GM23248 (cell line): ENCODE data around the gene TET2. TPM values are rescaled to one million over a fixed set of nuclear protein-coding genes. Genes with fewer than 3 reads are reported as not detected.

Source experiments
- DNase-seq: peaks from one replicate; pipeline ENCODE4 v3.0.0-alpha.2; 2015
- H2AFZ ChIP-seq: fragments of 200-600 bp; sonication (generic); 2 replicates; pipeline ENCODE4 v1.6.1; 2016; ENCODE audit warnings: antibody characterized with exemption
- H3F3A ChIP-seq: fragments of 200-600 bp; sonication (generic); 2 replicates; pipeline ENCODE4 v1.6.1; 2016; ENCODE audit warnings: mild to moderate bottlenecking, antibody characterized with exemption, mixed run types; ENCODE audit not compliant: insufficient read depth
- H3K27ac ChIP-seq: fragments of 200-600 bp; sonication (generic); 2 replicates; pipeline ENCODE4 v1.5.1; 2016; ENCODE audit warnings: mild to moderate bottlenecking
- H3K27me3 ChIP-seq: fragments of 200-600 bp; sonication (generic); replicated peaks from 2 replicates; pipeline ENCODE4 v1.6.1; 2016; ENCODE audit warnings: mild to moderate bottlenecking; ENCODE audit not compliant: insufficient read depth
- H3K36me3 ChIP-seq: fragments of 200-600 bp; sonication (generic); 2 replicates; pipeline ENCODE4 v1.6.1; 2016; ENCODE audit warnings: low read depth, mild to moderate bottlenecking
- H3K4me1 ChIP-seq: fragments of 200-600 bp; sonication (generic); 2 replicates; pipeline ENCODE4 v1.6.1; 2016; ENCODE audit warnings: mild to moderate bottlenecking; ENCODE audit not compliant: insufficient read depth
- H3K4me2 ChIP-seq: fragments of 200-600 bp; sonication (generic); one replicate; pipeline ENCODE4 v1.6.1; 2016; ENCODE audit warnings: mild to moderate bottlenecking; ENCODE audit not compliant: unreplicated experiment
- H3K4me3 ChIP-seq: fragments of 200-600 bp; sonication (generic); 2 replicates; pipeline ENCODE4 v1.5.1; 2016; ENCODE audit warnings: mild to moderate bottlenecking
- H3K79me2 ChIP-seq: fragments of 200-600 bp; sonication (generic); 2 replicates; pipeline ENCODE4 v1.6.1; 2016; ENCODE audit warnings: mild to moderate bottlenecking; ENCODE audit not compliant: insufficient read depth
- H3K9ac ChIP-seq: fragments of 200-600 bp; sonication (generic); 2 replicates; pipeline ENCODE4 v1.6.1; 2016; ENCODE audit warnings: mild to moderate bottlenecking
- H3K9me2 ChIP-seq: fragments of 200-600 bp; sonication (generic); 2 replicates; pipeline ENCODE4 v1.6.1; 2016; ENCODE audit warnings: mixed run types, mild to moderate bottlenecking, moderate library complexity; ENCODE audit not compliant: insufficient read depth
- H3K9me3 ChIP-seq: fragments of 200-600 bp; sonication (generic); one replicate; pipeline ENCODE4 v1.6.1; 2017; ENCODE audit warnings: low read depth
- H4K20me1 ChIP-seq: fragments of 200-600 bp; sonication (generic); 2 replicates; pipeline ENCODE4 v1.6.0; 2016; ENCODE audit not compliant: insufficient read depth
- EZH2 ChIP-seq: fragments of 200-600 bp; sonication (generic); IDR thresholded peaks from 2 replicates; pipeline ENCODE4 v1.6.1; 2018; ENCODE audit warnings: antibody characterized with exemption, mild to moderate bottlenecking; ENCODE audit not compliant: insufficient read depth, poor library complexity, severe bottlenecking
- EZH2phosphoT487 ChIP-seq: fragments of 200-600 bp; sonication (generic); IDR thresholded peaks from 2 replicates; pipeline ENCODE4 v1.6.1; 2018; ENCODE audit warnings: antibody characterized with exemption, moderate library complexity, mild to moderate bottlenecking, low read depth; ENCODE audit not compliant: insufficient read depth
- WGBS, 2 experiments: methylation state at CpG; one replicate each; pipeline ENCODE4 v1.1.6; 2015 to 2017; ENCODE audit warnings: low lambda C conversion rate in 2 of 2, low coverage in 1 of 2; ENCODE audit errors: missing lambda C conversion rate in 2 of 2; 5-methylcytosine and 5-hydroxymethylcytosine counted together
- in situ Hi-C: fragments of 300-500 bp; cut with MboI; formaldehyde crosslinking; loops from 2 replicates; pipeline ENCODE4 v1.15.0; 2020
- polyA plus RNA-seq: library from polyadenylated mRNA; unstranded; fragments of >200 nt; fragmentation: Nextera tagmentation; extraction: Ambion mirVana; gene quantifications from 2 replicates; pipeline ENCODE4 v1.2.1, GENCODE V29; 2016
- total RNA-seq: library from RNA; depleted of rRNA; stranded (reverse); fragments of >200 nt; shearing (Covaris generic); gene quantifications from 2 replicates; pipeline ENCODE4 v1.2.3, GENCODE V29; 2014

TET2 gene
- total and polyA plus RNA-seq, 2 experiments from 2014 or later = 5.6 to 5.7 TPM

DNA sequence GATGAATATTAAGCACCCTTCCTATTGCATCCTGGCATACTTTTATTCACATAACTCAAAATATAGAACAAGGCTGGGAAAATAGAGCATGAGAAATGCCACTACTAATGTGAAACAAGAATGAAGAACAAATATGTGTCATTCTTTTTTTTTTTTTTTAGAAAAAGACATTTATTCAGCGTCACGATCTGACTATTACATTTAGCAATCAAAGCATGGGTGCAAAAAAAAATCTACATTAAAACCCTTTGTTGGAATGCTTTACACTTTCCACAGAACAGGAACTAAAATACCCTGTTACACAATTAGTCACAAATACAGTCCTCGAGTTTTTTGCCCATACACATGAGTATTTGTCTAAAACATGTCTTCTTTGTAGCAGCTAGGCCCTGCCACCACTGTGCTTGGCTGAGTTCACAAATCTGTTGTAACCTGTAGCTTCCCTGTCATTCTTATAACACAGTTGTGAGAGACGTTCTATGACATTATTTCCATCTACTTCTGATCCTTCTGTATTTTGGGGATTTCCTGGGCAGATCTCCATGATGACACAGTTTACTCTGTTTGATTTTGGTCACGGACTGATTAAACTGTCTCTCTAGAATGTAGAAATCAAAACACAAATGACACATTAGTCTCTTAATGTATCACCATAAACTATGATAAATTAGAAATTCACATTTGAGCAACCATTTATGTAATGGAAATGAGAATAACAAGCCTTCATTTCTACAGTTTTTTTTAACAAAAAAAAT lies 9.4 kb upstream of the TET2 start:
- no peak for DNase-seq
- Histone ChIP-seq H4K20me1 (no peaks in the 10 kb centered on the region), H3K4me3 (no peak overlapping the region), H3K4me2 (no peak overlapping the region), H3K9me3 (no peaks in the 10 kb centered on the region), H3K79me2 (no peaks in the 10 kb centered on the region), H3K9ac (no peak overlapping the region), H3K27me3 (no peaks in the 10 kb centered on the region), H3K36me3 (no peaks in the 10 kb centered on the region), H3K27ac (no peak overlapping the region), H3F3A (peaks cover 18% of the 10 kb centered on the region; the same call in 1 of the 2 replicates), H2AFZ (no peak overlapping the region), H3K4me1 (peaks cover 14% of the 10 kb centered on the region), H3K9me2 (no peaks in the 10 kb centered on the region)
- 61 to 72% methylated on average over 5 of the region's 5 CpGs for WGBS, 2 experiments
- in situ Hi-C loops = loop anchor here (10.0 kb wide), 1 partner anchor 328 kb away; no protein-coding TSS in a partner anchor
- TF ChIP-seq EZH2phosphoT487 = no peak

DNA sequence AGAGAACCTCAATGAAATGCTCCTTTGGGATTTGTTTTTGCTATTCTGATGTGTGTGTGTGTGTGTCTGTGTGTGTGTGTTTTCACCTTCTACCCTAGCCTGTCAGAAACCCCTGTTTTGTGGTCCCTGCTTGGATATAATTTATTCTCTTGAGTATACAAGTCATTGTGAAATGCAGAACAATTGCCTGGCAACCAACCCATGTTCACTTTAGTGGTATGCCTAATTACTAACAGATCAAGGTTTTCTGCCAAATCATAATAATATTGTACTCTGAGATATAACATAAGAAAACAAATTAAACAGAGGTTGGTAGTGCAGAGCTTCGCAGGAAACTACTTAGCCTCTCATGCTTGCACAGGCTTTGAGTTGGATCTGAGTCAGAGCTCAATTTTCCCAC lies 7.0 kb upstream of the TET2 start:
- peak; percentile 20 for DNase-seq
- no peaks in the 10 kb centered on the region for H3K36me3 ChIP-seq
- H2AFZ ChIP-seq = no peak overlapping the region
- H3K4me3 ChIP-seq = no peak overlapping the region
- H3F3A ChIP-seq = peaks cover 18% of the 10 kb centered on the region; the same call in 1 of the 2 replicates
- TF ChIP-seq EZH2phosphoT487 = no peak
- TF ChIP-seq EZH2 = no peak
- in situ Hi-C loops = loop anchor here (10.0 kb wide), 1 partner anchor 325 kb away; no protein-coding TSS in a partner anchor
- no peak overlapping the region for H3K9ac ChIP-seq
- WGBS, 2 experiments = 80 to 90% methylated on average over 1 of the region's 1 CpG
- no peaks in the 10 kb centered on the region for H3K79me2 ChIP-seq
- no peaks in the 10 kb centered on the region for H3K9me2 ChIP-seq
- no peak overlapping the region for H3K4me2 ChIP-seq
- H3K27ac ChIP-seq = no peak overlapping the region
- H3K9me3 ChIP-seq = no peaks in the 10 kb centered on the region
- no peaks in the 10 kb centered on the region for H3K27me3 ChIP-seq
- peaks cover 14% of the 10 kb centered on the region for H3K4me1 ChIP-seq
- no peaks in the 10 kb centered on the region for H4K20me1 ChIP-seq

DNA sequence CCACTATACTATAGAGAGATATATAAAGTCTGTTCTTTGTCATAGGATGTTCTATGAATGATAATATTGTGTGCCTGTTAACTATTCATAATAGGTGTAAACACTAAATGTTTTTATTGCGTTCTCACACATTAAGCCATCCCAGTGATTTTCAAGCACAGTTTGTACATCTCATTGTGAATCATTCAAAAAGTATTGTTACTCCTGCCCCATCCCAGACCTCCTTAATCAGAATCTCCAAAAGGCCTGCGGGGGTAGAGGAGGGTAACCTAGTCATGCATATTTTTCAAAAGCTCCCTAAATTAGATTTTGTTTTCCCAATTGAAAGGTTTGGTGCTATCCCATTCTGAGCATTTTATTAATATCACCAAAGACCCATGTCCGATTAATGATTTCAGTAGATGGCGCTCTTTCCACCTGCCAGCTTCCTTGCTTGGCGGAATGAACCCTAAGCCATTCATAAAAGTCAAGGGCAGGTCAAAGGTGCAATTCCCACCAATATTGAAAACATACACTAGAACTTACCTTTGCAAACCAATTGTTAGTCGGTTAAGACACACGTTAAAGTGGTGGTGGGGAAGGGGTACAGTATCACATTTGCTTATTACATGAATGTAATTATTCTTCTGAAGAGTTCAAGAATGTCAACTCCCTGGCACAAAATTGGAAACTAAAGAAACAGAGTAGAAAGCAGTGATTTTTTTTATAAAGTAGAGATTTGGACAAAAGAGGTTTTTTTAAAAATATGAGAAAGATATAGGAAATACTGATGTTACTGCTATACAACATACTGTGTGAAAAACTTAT lies 5.8 kb upstream of the TET2 start:
- peak; percentile 50 for DNase-seq
- H4K20me1 ChIP-seq = no peaks in the 10 kb centered on the region
- no peak for TF ChIP-seq EZH2phosphoT487
- no peak for TF ChIP-seq EZH2
- no peaks in the 10 kb centered on the region for H3K36me3 ChIP-seq
- peaks cover 14% of the 10 kb centered on the region for H3K4me1 ChIP-seq
- H3K4me2 ChIP-seq = no peak overlapping the region
- no peaks in the 10 kb centered on the region for H3K27me3 ChIP-seq
- H3K9me3 ChIP-seq = no peaks in the 10 kb centered on the region
- WGBS, 2 experiments = 5 to 12% methylated on average over 7 of the region's 7 CpGs
- H3K27ac ChIP-seq = no peak overlapping the region
- H3F3A ChIP-seq = peaks cover 30% of the 10 kb centered on the region; the same call in 1 of the 2 replicates
- H3K9ac ChIP-seq = no peak overlapping the region
- no peaks in the 10 kb centered on the region for H3K9me2 ChIP-seq
- no peaks in the 10 kb centered on the region for H3K79me2 ChIP-seq
- H2AFZ ChIP-seq = no peak overlapping the region
- no peak overlapping the region for H3K4me3 ChIP-seq
- in situ Hi-C loops = no loop called here

DNA sequence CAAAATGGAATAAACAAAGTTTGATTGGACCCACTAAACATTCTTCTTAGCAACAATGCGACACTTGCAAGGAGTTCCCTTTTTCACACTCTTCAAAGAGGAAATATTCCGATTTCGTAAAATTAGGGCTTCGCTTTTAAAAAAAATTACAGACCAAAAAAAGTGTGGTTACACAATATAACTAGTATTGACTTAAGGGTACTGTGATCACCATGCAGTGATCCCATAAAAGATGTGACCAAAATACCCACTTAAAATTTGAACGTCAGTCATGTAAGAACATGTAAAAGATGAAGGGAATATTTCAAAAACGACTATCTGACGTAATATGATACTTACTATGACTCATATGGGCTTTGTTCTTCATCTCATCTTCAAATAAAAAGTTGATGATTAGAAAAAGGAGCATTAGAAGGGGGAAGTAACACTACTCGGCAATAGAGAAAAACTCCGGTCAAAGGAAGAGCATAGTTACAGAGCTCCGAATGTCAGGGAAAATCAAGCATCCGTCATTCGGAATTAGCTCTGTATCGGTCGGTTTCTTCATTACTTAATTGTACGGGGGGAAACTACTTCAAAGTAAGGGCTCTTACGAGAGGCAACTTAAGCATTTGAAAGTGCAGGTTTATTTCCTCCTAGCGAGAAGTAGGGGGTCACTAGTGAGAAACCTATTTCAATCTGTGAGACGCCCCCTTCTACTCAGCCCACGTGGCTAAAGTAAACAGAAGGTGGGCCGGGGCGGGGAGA lies 1.3 kb upstream of the TET2 start:
- WGBS, 2 experiments = 41 to 42% methylated on average over 21 of the region's 21 CpGs

More for the DNA sequence above, 1.3 kb upstream of the TET2 start:
- Histone ChIP-seq H3K36me3 (no peaks in the 10 kb centered on the region), H3K9me2 (no peaks in the 10 kb centered on the region), H3K79me2 (peaks cover 30% of the 10 kb centered on the region), H3K9ac (peak overlapping the region; percentile 95; the same call in 1 of the 2 replicates), H4K20me1 (0 out of 2 replicates have a peak, but pooled peaks cover 6% of the 10 kb centered on the region), H3F3A (peaks cover 34% of the 10 kb centered on the region; the same call in 1 of the 2 replicates), H3K4me1 (peaks cover 20% of the 10 kb centered on the region), H3K9me3 (no peaks in the 10 kb centered on the region), H2AFZ (peak overlapping the region; percentile 97), H3K4me2 (peak overlapping the region; percentile 100), H3K27me3 (no peaks in the 10 kb centered on the region), H3K4me3 (peak overlapping the region; percentile 99), H3K27ac (no peak overlapping the region)
- peak; percentile 33 for DNase-seq
- no peak for TF ChIP-seq EZH2
- no peak for TF ChIP-seq EZH2phosphoT487
- in situ Hi-C loops = no loop called here
